Activated naive CD4-positive, alpha-beta T cell treated with anti-CD3 and anti-CD28 coated beads, Interleukin-2, amount 50 U/mL, for 72 hours (primary cell): ENCODE measurements around the gene MDM2. TPM values are rescaled to one million over a fixed set of nuclear protein-coding genes. Genes with fewer than 3 reads are reported as not detected.

Experiments used
- ATAC-seq, 2 donors: fragments of 150-1000 bp; cut with Tn5 transposase; 2 replicates each; pipeline ENCODE4 v1.10.0; 2021; ENCODE audit warnings: mild to moderate bottlenecking in 2 of 2, moderate library complexity in 2 of 2
- DNase-seq, 2 donors: peaks; one replicate each; pipeline ENCODE4 v3.0.0; 2021 to 2022; ENCODE audit warnings: low spot score in 2 of 2
- H3K27ac Mint-ChIP-seq, 2 donors: one replicate each; pipeline ENCODE4 v1.8.0; 2022; ENCODE audit warnings: mild to moderate bottlenecking in 2 of 2, mixed read lengths in 2 of 2
- H3K36me3 Mint-ChIP-seq, 2 donors: one replicate each; pipeline ENCODE4 v1.8.0; 2022; ENCODE audit warnings: mixed read lengths in 2 of 2
- H3K9me3 Mint-ChIP-seq, 2 donors: one replicate each; pipeline ENCODE4 v1.8.0; 2022; ENCODE audit warnings: mixed read lengths in 2 of 2
- total RNA-seq, 2 donors: library from RNA; stranded (reverse); gene quantifications; one replicate each; pipeline ENCODE4 v1.2.3, GENCODE V29; 2022

MDM2 gene
- total RNA-seq, 2 donors from 2014 or later: 141 to 393 TPM

- H3K36me3 Mint-ChIP-seq: peaks cover 6 to 17% of the 10 kb centered on the region in 2 donors
- no peak for DNase-seq
- H3K9me3 Mint-ChIP-seq: no peaks in the 10 kb centered on the region
- no peak for ATAC-seq
- no peak overlapping the region for H3K27ac Mint-ChIP-seq
Observed at GRCh38 chr12:68890701-68891113, 82.7 kb downstream of the MDM2 start.

- ATAC-seq (no peak), DNase-seq (no peak)
- Mint-ChIP-seq H3K36me3 (peaks cover 6 to 17% of the 10 kb centered on the region in 2 donors), H3K9me3 (no peaks in the 10 kb centered on the region), H3K27ac (no peak overlapping the region)
Observed at GRCh38 chr12:68891141-68891540, 83.2 kb downstream of the MDM2 start.

GRCh38 chr12:68893201-68893600 lies 85.2 kb downstream of the MDM2 start:
- no peak overlapping the region for H3K27ac Mint-ChIP-seq
- peaks cover 6 to 28% of the 10 kb centered on the region in 2 donors for H3K36me3 Mint-ChIP-seq
- ATAC-seq (no peak), DNase-seq (no peak)
- no peaks in the 10 kb centered on the region for H3K9me3 Mint-ChIP-seq

GRCh38 chr12:68893741-68894140 lies 85.8 kb downstream of the MDM2 start:
- Mint-ChIP-seq H3K27ac (no peak overlapping the region), H3K9me3 (no peaks in the 10 kb centered on the region), H3K36me3 (peaks cover 6 to 28% of the 10 kb centered on the region in 2 donors)
- DNase-seq (no peak), ATAC-seq (no peak)

GRCh38 chr12:68894276-68894855 lies 86.4 kb downstream of the MDM2 start:
- peaks cover 6 to 29% of the 10 kb centered on the region in 2 donors for H3K36me3 Mint-ChIP-seq
- no peak for DNase-seq
- no peak overlapping the region for H3K27ac Mint-ChIP-seq
- no peaks in the 10 kb centered on the region for H3K9me3 Mint-ChIP-seq
- no peak for ATAC-seq

- no peak overlapping the region for H3K27ac Mint-ChIP-seq
- DNase-seq (no peak), ATAC-seq (no peak)
- H3K9me3 Mint-ChIP-seq: no peaks in the 10 kb centered on the region
- H3K36me3 Mint-ChIP-seq: peaks cover 0 to 31% of the 10 kb centered on the region in 2 donors
Observed at GRCh38 chr12:68896881-68897540, 89.0 kb downstream of the MDM2 start.

- ATAC-seq: no peak
- H3K9me3 Mint-ChIP-seq: no peaks in the 10 kb centered on the region
Observed at GRCh38 chr12:68899251-68899771, 91.3 kb downstream of the MDM2 start.

GRCh38 chr12:68900241-68900640 lies 92.3 kb downstream of the MDM2 start:
- ATAC-seq: no peak
- DNase-seq: no peak
- H3K27ac Mint-ChIP-seq: no peak overlapping the region

More at GRCh38 chr12:68899251-68899771, 91.3 kb downstream of the MDM2 start:
- H3K27ac Mint-ChIP-seq: no peak overlapping the region
- no peak for DNase-seq
- H3K36me3 Mint-ChIP-seq: peaks cover 0 to 28% of the 10 kb centered on the region in 2 donors

More at GRCh38 chr12:68900241-68900640, 92.3 kb downstream of the MDM2 start:
- peaks cover 0 to 24% of the 10 kb centered on the region in 2 donors for H3K36me3 Mint-ChIP-seq
- no peaks in the 10 kb centered on the region for H3K9me3 Mint-ChIP-seq

Other genes with a start within 250 kb of the MDM2 start
- gene RAP1B, start 197.3 kb upstream of the MDM2 start, total RNA-seq: 100 to 1,000 TPM; 182 to 232 TPM
- 100 to 1,000 TPM; 156 to 159 TPM for gene NUP107, start 121.2 kb upstream of the MDM2 start, total RNA-seq
- gene SLC35E3, start 62.0 kb upstream of the MDM2 start, total RNA-seq: 1 to 10 TPM; 5.3 to 9.4 TPM
- gene CPM, start 125.0 kb downstream of the MDM2 start, total RNA-seq: 10 to 100 TPM; 10.4 to 55.9 TPM